HG03439 (cell line): ENCODE data around the gene RAB7B.
A peak's percentile ranks its signal among the peaks of the same experiment; 100 is the strongest.

Source experiments
- ATAC-seq: cut with Tn5 transposase; IDR thresholded peaks from one replicate; pipeline ENCODE4 v1.9.1; 2021; ENCODE audit warnings: mild to moderate bottlenecking, moderate library complexity; ENCODE audit not compliant: unreplicated experiment

Gene RAB7B

DNA sequence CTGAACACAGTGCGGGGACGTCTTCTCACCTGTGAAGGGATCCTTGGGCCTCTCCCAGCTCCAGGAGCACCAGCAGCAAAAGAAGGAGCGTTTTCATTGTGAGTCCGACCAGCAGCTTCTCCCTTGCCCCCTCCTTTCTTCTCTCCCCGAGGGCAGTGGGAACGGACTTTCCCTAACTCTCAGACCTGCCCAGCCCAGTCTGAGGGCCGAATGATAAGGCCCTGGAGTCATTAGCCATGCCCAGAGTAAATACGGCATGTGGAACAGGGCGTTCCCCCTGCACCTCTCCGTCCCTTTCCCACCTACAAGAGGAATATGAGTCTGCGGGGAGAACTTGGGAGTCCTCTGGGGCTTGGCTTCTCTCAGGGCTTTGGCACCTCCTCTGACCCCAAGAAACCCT, 20.5 kb upstream of the RAB7B start, which contains the start of gene CTSE:
TSS of gene CTSE (minus strand) at position 201 of the 400 bp plus-strand sequence. CDS start at position 97, 104 bp downstream.
- ATAC-seq = no peak

GRCh38 chr1:206022766-206023165, 19.6 kb upstream of the RAB7B start:
- no peak for ATAC-seq

DNA sequence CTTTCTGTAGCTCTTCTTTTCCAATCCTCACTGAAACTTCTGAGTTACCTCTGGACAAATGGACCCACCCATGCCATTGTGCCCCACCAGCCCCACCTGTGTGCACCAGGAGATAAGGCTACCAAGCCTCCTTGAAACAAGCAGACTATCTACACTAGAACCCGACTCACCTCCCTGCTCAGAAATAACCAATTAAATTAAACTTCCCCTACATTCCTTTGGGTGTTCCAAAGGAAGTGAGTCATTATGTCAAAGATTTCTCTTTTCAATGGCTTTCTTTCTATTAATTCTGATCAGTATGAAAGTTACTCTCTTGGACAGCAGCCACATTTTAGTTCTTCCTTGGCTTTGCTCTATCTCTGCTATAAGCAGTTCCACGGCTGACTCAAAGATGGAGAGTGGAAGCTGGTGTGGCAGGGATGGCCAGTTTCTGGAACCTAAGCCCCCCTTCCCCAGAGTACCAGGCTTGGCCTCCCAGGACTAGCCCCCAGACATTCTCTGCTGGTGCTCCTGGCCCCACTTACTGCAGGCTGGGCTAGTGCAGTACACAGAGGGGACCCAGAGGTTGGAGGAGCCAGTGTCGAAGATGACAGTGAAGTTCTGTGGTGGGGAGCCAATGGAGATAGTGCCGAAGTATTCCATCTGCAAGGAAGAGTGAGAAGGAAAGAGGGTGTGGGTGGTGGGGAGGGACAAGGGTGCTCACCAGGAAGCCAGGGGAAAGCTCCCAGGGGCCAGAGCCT, 18.6 kb upstream of the RAB7B start:
- ATAC-seq = no peak

DNA sequence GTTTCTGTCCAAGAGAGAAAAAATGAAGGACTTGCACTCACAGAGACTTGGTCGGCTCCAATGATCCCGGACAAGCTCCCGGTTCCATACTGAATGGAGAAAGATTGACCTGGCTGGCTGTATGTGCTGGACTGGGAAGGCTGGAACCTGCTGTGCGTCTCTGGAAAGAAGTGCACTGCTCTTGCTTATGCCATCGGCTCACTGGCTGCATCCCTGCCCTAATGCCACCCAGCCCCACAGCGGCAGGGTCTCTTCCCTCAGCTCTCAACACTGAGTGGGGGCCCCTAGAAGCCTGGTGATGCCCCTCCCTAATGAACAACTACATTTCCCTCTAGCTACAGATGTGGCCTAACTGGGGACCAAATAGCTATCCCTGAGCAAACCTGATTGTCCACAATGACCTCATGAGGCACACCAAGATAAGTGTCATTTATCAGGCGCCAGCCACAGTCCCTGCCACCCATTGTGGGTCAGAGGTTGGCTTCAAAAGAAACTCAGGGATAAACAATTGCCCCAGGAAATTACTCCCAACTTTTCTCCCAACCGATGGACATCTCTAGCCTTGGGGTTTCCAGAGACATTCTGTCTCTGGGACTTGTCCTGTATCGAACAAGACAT, 17.9 kb upstream of the RAB7B start:
- no peak for ATAC-seq

DNA sequence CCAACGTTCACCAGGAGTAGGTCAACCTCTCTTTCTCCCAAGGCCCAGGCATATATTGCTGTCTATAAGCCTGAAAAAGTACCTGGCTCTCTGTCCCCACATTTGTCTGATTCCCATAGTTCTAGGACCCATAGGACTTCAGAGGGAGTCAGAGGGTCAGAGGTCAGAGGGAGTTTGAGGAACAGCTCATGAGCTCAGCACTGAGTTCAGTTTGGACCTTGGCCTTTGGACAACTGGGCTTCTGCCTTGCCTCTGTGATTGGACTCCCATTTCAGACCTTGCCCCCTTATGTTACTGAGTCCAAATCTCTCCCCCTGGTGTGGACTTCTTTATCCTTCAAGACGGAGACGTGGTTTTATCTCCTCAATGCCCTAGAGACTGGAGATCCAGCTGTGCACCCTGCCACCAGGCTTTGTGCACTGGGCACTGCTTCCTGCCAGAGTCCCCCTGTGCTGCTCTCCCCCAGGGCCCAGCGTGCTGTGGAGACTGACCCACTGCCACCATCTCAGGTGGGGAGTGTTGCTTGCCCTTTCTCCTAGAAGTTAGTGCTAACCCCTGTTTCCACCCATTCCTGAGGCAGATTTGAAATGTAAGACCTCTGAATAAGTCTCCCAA, 17.3 kb upstream of the RAB7B start:
- ATAC-seq = no peak

GRCh38 chr1:206015071-206015470, 11.9 kb upstream of the RAB7B start:
- ATAC-seq = no peak

DNA sequence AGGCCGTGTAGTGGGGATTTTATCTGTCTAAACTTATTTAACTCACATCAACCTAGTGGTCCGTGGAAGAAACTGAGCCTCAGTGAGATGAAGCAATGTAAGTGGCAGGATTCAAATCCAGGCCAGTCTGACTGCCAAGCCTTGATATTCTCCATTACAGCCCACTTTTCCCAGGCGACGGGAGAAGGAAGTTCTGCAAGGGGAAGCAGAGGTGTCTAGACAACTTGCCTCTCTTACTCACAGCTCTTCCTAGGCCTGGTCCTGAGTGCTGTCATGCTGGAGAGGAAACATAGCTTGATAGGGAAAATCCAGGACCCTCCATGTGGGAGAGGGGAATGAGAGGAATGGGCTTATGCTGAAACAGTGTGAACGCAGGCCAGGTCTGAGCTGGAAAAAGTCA, 11.4 kb upstream of the RAB7B start:
- ATAC-seq = no peak

DNA sequence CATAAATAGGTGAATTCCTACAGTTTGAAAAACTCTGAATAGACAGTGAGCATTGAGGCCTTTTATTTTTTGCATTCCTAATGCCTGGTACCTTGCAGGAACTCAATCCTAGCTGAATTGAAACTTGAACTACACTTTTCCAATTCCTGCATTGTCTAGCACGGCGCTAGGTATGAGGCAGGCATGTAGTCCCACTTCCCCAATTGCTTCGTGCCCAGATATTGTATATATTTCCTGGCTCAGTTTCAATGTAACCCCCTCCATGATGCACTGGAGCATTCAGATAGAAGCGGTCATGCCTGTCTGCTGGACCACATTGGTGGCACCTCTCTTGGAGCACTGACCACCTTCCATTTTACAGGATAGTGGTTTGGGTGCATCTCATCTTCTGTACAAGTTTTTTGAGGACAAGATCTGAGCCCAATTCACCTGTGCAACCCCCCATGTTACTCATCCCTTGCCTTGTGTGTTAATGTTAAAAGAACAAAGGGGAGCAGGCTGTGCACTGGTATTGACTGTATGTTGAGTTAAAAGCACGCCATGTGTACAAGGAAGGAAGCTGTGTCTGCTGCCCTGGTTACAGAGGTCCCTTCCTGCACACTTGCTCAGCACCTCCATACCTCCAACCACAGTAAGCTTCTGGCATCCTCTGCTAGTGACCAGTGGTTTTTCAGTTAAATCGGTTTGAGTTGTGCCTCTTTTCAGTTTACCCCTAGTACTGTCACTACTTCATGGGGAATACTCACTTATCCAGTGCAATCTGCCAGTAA, 10.0 kb upstream of the RAB7B start:
- ATAC-seq = no peak

DNA sequence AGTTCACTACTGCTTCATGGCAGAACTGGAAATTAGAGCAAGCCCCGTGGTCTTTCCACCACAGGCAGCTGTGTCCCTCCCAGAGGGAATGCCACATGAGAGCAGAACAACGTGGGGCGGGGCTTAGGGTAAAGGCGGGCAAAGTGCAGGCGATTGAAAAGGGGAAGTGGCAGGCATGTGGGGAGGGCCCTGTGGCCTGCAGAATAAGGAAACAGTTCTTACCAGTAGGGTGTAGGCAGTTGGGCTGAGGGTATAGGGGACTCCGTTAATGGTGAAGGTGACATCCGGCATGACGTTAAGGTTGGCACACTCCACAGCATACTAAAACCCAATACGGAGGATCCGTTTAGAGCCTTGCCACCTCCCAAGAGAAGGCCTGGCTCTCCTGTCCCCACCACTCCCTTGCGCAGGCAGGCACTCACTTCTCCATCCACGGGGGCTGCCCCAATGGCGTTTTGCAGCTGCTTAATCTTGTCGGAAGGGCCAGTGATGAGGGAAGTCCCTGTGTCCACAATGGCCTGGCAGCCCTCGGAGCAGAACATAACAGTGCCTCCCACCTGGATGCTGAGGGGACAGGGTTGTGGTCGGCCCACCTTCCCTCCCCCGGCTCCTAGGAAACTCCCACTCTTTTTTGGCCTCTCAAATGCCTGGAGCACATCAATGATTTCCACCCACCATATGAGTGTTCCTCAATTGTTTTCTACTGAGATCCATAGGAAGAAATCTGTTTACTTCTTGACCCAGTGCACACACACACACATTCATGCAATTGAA, 9.1 kb upstream of the RAB7B start:
- peak; percentile 90 for ATAC-seq

GRCh38 chr1:206011057-206011456, 7.9 kb upstream of the RAB7B start:
- ATAC-seq = no peak

DNA sequence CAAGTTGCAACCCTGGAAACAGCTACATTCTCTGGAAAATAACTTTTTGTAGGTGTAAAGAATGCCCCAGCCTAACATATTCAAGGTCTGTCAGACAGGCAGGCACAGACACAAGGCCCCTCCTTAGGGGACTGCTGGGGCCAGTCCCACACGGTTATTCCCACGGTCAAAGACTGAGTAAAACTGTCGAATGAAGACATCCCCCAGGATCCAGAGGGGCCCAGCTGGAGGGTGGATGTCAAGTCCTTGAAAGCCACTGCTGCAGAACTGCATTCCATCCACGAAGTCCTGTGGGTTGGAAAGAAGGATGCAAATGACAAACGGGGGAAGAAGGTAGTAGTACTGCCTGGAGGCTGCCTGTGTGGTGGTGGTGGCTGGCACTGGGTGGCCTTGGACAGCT, 6.9 kb upstream of the RAB7B start:
- ATAC-seq = no peak

- no peak for ATAC-seq
These were observed 3.8 kb upstream of the RAB7B start for GRCh38 chr1:206006946-206007345.

DNA sequence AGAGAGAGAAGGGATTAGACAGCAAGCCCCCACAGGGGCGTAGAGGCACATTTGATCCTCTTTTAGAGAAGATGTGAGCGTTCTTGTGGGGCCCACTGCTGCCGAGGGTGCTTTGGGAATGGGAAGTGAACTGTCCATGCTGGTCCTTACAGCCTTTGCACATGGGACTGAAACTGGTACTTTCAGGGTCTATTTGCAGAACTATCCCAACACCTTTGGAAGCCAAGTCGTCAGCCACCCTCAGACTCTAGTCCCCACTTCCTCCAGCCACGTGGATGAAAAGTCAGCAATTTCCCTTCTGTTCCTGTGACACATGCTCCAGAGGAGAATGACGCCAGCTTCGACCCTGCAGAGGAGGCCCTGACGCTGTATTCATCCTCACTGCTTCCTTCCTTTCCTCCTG, 2.6 kb upstream of the RAB7B start:
- no peak for ATAC-seq

DNA sequence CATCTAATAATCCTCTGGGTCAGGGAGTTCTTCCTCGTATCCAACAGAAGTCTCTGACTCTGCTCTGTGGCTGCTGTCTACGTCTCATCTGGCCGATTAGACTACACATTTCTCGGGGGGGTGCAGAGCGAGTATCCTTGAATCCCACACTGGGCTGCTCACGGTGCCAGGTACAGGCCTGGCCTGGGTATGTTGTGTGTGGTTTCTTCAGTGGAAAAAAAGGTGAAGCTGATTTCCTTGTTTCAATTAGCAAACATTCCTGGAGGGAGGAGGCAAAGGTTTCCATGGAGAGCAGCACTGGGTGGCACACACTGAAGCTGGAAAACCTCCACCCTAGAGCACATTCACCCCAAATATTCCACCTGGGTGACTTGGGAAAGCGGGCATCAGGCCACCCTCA, 2.0 kb upstream of the RAB7B start:
- no peak for ATAC-seq

DNA sequence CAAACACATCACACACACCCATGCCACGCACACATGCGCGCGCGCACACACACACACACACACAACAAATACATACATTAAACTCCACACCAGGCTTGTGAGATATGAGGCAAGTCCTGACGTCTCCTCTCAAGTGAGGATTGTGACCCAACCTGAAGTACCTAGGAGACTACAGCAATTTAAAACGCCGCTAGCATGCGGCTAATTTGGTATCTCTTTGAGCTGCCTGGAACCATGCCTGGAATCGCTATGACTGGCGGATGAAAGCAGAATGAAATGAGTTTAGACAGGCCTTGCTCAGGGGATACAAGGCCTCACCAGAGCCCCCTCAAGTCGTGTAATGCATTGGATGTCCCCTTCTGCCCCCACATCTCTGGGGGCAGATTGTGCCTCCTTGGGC, 1.6 kb upstream of the RAB7B start:
- no peak for ATAC-seq

- ATAC-seq = no peak
These were observed 932 bp upstream of the RAB7B start for GRCh38 chr1:206003854-206004800.

DNA sequence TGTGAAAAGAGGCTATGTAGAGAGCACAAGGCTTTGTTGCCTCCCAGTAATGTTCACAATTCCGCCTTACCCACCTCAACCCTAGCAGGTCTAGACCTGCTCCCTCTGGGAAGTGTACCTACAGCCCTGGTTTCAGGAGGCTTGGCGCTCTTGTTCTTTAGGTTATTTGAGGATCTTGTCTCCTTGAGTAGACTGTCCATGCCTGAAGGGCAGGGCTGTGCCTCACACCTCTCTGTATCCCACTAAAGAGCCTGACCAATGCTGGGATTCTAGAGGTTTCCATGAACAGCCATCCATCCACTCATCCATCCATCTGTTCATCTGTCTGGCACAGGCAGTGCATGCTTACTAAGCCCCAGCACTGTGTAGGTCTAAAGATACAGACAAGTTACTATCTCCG, 1.0 kb downstream of the RAB7B start:
- no peak for ATAC-seq

- ATAC-seq = no peak
These were observed 1.7 kb downstream of the RAB7B start for GRCh38 chr1:206001476-206001888.

DNA sequence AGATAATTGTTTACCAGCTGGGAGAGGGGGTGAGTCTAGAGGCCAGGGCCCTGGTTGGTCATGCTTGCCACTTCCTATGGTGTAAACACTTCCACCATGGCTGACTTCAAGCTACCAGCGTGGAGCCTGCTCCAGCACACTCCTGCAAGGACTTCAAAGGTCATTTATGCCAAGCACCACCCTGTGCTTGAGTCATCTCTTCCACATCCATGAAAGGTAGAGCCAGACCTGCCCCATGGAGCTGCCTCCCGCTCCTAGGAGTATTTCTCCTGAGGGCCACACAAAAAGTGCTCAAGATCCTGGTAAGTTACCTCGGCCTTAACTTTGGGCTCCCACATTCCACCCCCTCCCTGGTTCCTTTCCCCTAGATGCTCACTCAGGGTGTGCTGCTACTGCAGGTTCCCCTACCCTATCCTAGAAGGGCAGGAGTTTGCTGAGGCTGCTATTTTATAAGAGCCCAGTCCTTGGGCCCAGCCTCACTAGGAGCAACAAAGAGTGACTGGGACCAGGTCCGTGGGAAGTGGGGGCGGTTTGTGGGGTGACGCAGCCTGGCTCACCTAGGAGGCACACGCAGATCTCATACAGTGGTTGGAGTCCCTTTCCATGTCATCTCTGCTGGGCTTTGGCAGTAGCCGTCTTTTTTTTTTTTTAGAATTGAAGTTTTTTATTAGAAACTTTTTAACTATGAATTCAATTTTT, 2.4 kb downstream of the RAB7B start:
- ATAC-seq = no peak
